OCI-LY1 (cell line): ENCODE results near the gene ZDHHC14.

Experiments
- H2AFZ ChIP-seq: fragments of 200-600 bp; sonication (generic), shearing (Covaris generic); 2 replicates; pipeline ENCODE4 v1.6.0; 2014; ENCODE audit warnings: antibody characterized with exemption, mild to moderate bottlenecking, low read length
- H3F3A ChIP-seq: fragments of 200-600 bp; sonication (generic), shearing (Covaris generic); 2 replicates; pipeline ENCODE4 v1.6.0; 2014; ENCODE audit warnings: mild to moderate bottlenecking, antibody characterized with exemption, low read length, moderate library complexity; ENCODE audit not compliant: insufficient read depth
- H3K27ac ChIP-seq: fragments of 200-600 bp; sonication (generic); 2 replicates; pipeline ENCODE4 v1.5.1; 2014; ENCODE audit warnings: low read length, mixed run types, mild to moderate bottlenecking, low read depth; ENCODE audit not compliant: poor library complexity, severe bottlenecking
- H3K27me3 ChIP-seq: fragments of 200-600 bp; sonication (generic); 2 replicates; pipeline ENCODE4 v1.6.0; 2014; ENCODE audit warnings: antibody characterized with exemption, mild to moderate bottlenecking, low read length, moderate library complexity; ENCODE audit not compliant: insufficient read depth
- H3K36me3 ChIP-seq: fragments of 200-600 bp; sonication (generic); 2 replicates; pipeline ENCODE4 v1.6.1; 2014; ENCODE audit warnings: mild to moderate bottlenecking, antibody characterized with exemption, low read length, moderate library complexity, mixed read lengths; ENCODE audit not compliant: insufficient read depth
- H3K4me1 ChIP-seq: fragments of 200-600 bp; sonication (generic); 2 replicates; pipeline ENCODE4 v1.5.1; 2014; ENCODE audit warnings: mild to moderate bottlenecking, low read length, moderate library complexity; ENCODE audit not compliant: insufficient read depth, severe bottlenecking
- H3K4me2 ChIP-seq: fragments of 200-600 bp; sonication (generic), shearing (Covaris generic); 2 replicates; pipeline ENCODE4 v1.6.1; 2014; ENCODE audit warnings: low read length
- H3K4me3 ChIP-seq: fragments of 200-600 bp; sonication (generic); 2 replicates; pipeline ENCODE4 v1.5.1; 2014; ENCODE audit warnings: low read length, low read depth, mild to moderate bottlenecking, mixed read lengths; ENCODE audit not compliant: poor library complexity, severe bottlenecking
- H3K79me2 ChIP-seq: fragments of 200-600 bp; shearing (Covaris generic); 2 replicates; pipeline ENCODE4 v1.6.1; 2016; ENCODE audit warnings: mixed run types, low read length, mixed read lengths; ENCODE audit not compliant: insufficient read depth
- H3K9ac ChIP-seq: fragments of 200-600 bp; sonication (generic), shearing (Covaris generic); 2 replicates; pipeline ENCODE4 v1.6.1; 2014; ENCODE audit warnings: mild to moderate bottlenecking, low read length, mixed read lengths
- H3K9me2 ChIP-seq: fragments of 200-600 bp; sonication (generic), shearing (Covaris generic); 2 replicates; pipeline ENCODE4 v1.6.1; 2014; ENCODE audit warnings: low read depth, mild to moderate bottlenecking, low read length, mixed read lengths
- H3K9me3 ChIP-seq: fragments of 200-600 bp; shearing (Covaris generic); 2 replicates; pipeline ENCODE4 v1.6.1; 2014; ENCODE audit warnings: low read length, mixed read lengths
- H4K20me1 ChIP-seq: fragments of 200-600 bp; sonication (generic), shearing (Covaris generic); 2 replicates; pipeline ENCODE4 v1.6.0; 2016; ENCODE audit warnings: mild to moderate bottlenecking, low read length; ENCODE audit not compliant: insufficient read depth
- CTCF ChIP-seq: fragments of 200-600 bp; sonication (generic), shearing (Covaris generic); IDR thresholded peaks from 2 replicates; pipeline ENCODE4 v1.5.1; 2017; ENCODE audit warnings: mild to moderate bottlenecking, antibody characterized with exemption, low read length, moderate library complexity, mixed read lengths
- EZH2 ChIP-seq: fragments of 200-600 bp; sonication (generic), shearing (Covaris generic); IDR thresholded peaks from 2 replicates; pipeline ENCODE4 v1.8.0; 2017; ENCODE audit warnings: borderline replicate concordance, mixed run types, mild to moderate bottlenecking, antibody characterized with exemption, low read length, moderate library complexity, mixed read lengths

Gene ZDHHC14

DNA sequence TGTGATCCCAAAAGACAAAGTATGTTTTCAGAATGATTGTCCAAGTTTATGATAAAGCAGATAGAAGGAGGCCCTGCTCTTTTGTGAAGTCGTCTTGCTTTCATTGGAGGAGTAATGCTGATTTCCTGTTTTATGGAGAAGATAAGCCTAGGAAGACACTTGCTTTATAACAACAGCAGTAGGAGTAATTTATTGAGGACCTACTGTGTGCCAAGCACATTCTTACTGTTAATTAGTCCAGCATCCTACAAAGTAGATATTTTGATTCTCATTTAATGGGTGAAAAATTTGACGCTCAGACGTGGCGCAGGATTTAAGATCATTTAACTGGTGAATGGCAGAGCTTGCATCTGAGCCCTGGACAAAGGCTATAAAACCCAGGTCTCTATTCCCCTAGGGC lies 87.6 kb downstream of the ZDHHC14 start:
- no peaks in the 10 kb centered on the region for H3K4me1 ChIP-seq
- no peaks in the 10 kb centered on the region for H3K9me2 ChIP-seq
- H3K9me3 ChIP-seq: no peaks in the 10 kb centered on the region
- H3K27ac ChIP-seq: no peak overlapping the region
- no peaks in the 10 kb centered on the region for H4K20me1 ChIP-seq
- no peak overlapping the region for H3K4me2 ChIP-seq
- no peaks in the 10 kb centered on the region for H3K36me3 ChIP-seq
- peaks cover 3% of the 10 kb centered on the region; the same call in 1 of the 2 replicates for H3K27me3 ChIP-seq
- H3K9ac ChIP-seq: no peak overlapping the region
- no peaks in the 10 kb centered on the region for H3F3A ChIP-seq
- no peak overlapping the region for H2AFZ ChIP-seq
- TF ChIP-seq EZH2 (no peak), CTCF (no peak)
- H3K79me2 ChIP-seq: no peaks in the 10 kb centered on the region
- H3K4me3 ChIP-seq: no peak overlapping the region

DNA sequence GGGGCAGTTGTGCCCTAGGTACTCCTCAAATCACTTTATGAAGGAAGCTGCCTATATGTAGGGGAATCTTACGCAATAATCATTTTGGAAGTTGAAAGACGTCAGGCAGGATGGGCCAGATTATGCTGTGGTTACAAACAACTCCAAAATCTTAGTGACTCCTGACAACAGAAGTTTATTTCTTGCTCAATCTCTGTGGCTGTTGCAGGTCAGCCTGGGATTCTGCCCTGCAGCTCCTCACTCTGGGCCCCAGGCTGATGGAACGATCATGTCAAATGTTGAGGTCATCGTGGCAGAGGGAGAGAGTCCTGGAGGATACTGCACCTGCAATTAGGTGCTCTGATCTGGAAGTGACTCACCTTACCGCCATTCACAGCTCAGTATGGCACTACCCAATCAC lies 88.4 kb downstream of the ZDHHC14 start:
- Histone ChIP-seq H3K9ac (no peak overlapping the region), H3K27me3 (peaks cover 3% of the 10 kb centered on the region; the same call in 1 of the 2 replicates), H3K9me2 (no peaks in the 10 kb centered on the region), H2AFZ (no peak overlapping the region), H4K20me1 (no peaks in the 10 kb centered on the region), H3F3A (no peaks in the 10 kb centered on the region), H3K4me3 (no peak overlapping the region), H3K9me3 (no peaks in the 10 kb centered on the region), H3K4me2 (no peak overlapping the region), H3K79me2 (no peaks in the 10 kb centered on the region), H3K27ac (no peak overlapping the region), H3K4me1 (no peaks in the 10 kb centered on the region), H3K36me3 (no peaks in the 10 kb centered on the region)
- TF ChIP-seq CTCF (no peak), EZH2 (no peak)

- H3K27ac ChIP-seq: no peak overlapping the region
- H3K27me3 ChIP-seq: peaks cover 3% of the 10 kb centered on the region; the same call in 1 of the 2 replicates
- no peaks in the 10 kb centered on the region for H3K36me3 ChIP-seq
- TF ChIP-seq CTCF (no peak), EZH2 (no peak)
- H3F3A ChIP-seq: no peaks in the 10 kb centered on the region
- no peaks in the 10 kb centered on the region for H3K79me2 ChIP-seq
- no peak overlapping the region for H3K9ac ChIP-seq
- no peaks in the 10 kb centered on the region for H3K9me2 ChIP-seq
- no peak overlapping the region for H3K4me3 ChIP-seq
- H3K4me2 ChIP-seq: no peak overlapping the region
- H2AFZ ChIP-seq: no peak overlapping the region
- no peaks in the 10 kb centered on the region for H3K4me1 ChIP-seq
- no peaks in the 10 kb centered on the region for H4K20me1 ChIP-seq
- no peaks in the 10 kb centered on the region for H3K9me3 ChIP-seq
Measured at GRCh38 chr6:157471077-157471686, 90.2 kb downstream of the ZDHHC14 start.
